ENCODE measurements around the gene RAB5A. TPM values are rescaled to one million over a fixed set of nuclear protein-coding genes. Genes with fewer than 3 reads are reported as not detected.

The RAB5A gene
- total and polyA plus RNA-seq, 2 experiments from 2014 or later = 55.7 to 56.1 TPM

GRCh38 chr3:19938295-19938627, 8.6 kb upstream of the RAB5A start:
- no peaks in the 10 kb centered on the region for H3K27me3 ChIP-seq
- H3K36me3 ChIP-seq = no peaks in the 10 kb centered on the region
- no peaks in the 10 kb centered on the region for H3K4me1 ChIP-seq (ENCODE audit: low read depth)
- DNase-seq (ENCODE audit: low read depth in 1 of 2, low spot score in 1 of 2) = no peak
- no peaks in the 10 kb centered on the region for H3K9me3 ChIP-seq (ENCODE audit: low read depth)
- no peak overlapping the region for H3K4me3 ChIP-seq
- H3K27ac ChIP-seq = no peak overlapping the region
- TF ChIP-seq, protein P1, sequence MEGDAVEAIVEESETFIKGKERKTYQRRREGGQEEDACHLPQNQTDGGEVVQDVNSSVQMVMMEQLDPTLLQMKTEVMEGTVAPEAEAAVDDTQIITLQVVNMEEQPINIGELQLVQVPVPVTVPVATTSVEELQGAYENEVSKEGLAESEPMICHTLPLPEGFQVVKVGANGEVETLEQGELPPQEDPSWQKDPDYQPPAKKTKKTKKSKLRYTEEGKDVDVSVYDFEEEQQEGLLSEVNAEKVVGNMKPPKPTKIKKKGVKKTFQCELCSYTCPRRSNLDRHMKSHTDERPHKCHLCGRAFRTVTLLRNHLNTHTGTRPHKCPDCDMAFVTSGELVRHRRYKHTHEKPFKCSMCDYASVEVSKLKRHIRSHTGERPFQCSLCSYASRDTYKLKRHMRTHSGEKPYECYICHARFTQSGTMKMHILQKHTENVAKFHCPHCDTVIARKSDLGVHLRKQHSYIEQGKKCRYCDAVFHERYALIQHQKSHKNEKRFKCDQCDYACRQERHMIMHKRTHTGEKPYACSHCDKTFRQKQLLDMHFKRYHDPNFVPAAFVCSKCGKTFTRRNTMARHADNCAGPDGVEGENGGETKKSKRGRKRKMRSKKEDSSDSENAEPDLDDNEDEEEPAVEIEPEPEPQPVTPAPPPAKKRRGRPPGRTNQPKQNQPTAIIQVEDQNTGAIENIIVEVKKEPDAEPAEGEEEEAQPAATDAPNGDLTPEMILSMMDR (IDR thresholded peaks at IDR 0.05; ENCODE audit: low read depth, low read length) = no peak

DNA sequence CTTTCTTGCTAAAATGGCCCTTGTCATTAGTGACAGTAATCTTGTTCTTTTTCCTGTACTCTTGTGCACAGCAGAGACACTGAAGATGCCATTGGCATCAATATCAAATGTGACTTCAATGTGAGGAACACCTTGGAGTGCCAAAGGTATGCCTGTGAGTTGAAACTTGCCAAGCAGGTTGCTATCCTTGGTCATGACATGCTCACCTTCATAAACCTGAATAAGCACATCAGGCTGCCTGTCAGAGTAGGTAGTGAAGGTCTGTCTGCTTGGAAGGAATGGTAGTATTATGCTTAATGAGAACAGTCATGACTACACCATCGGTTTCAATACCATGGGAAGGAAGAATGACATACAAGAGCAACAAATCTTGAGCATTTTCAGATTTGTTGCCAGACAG, 6.3 kb upstream of the RAB5A start:
- H3K9me3 ChIP-seq (ENCODE audit: low read depth) = no peaks in the 10 kb centered on the region
- DNase-seq (ENCODE audit: low read depth in 1 of 2, low spot score in 1 of 2) = no peak
- H3K4me1 ChIP-seq (ENCODE audit: low read depth) = no peaks in the 10 kb centered on the region
- no peaks in the 10 kb centered on the region for H3K27me3 ChIP-seq
- H3K36me3 ChIP-seq = no peaks in the 10 kb centered on the region
- H3K4me3 ChIP-seq = no peak overlapping the region
- TF ChIP-seq, protein P1 (IDR thresholded peaks at IDR 0.05; ENCODE audit: low read depth, low read length) = no peak
- no peak overlapping the region for H3K27ac ChIP-seq

DNA sequence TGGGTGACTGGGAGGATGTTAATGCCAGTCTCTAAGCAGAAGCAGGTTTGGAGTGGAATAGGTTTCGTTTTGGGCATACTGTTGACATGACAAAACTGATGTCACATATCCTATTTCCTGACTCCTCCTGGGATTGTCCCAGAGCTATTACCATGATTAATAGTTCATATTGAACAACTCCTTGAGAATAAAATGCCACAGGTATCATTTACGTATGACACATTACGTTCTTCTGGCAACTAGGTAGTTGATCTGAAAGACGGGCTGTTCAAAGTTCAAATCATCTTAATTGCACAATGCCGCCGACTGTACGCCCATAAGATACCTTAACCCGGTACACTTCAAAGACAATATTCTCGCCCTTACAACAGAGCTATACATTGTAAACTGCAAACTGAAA, 1.4 kb upstream of the RAB5A start:
- Histone ChIP-seq H3K27me3 (no peaks in the 10 kb centered on the region), H3K27ac (no peak overlapping the region), H3K36me3 (no peaks in the 10 kb centered on the region), H3K9me3 (ENCODE audit: low read depth) (no peaks in the 10 kb centered on the region), H3K4me3 (no peak overlapping the region), H3K4me1 (ENCODE audit: low read depth) (peaks cover 12% of the 10 kb centered on the region)
- TF ChIP-seq, protein P1 (IDR thresholded peaks at IDR 0.05; ENCODE audit: low read depth, low read length) = no peak
- DNase-seq (ENCODE audit: low read depth in 1 of 2, low spot score in 1 of 2) = no peak

- Histone ChIP-seq H3K4me3 (peak overlapping the region; percentile 91), H3K27me3 (no peaks in the 10 kb centered on the region), H3K9me3 (ENCODE audit: low read depth) (no peaks in the 10 kb centered on the region), H3K4me1 (ENCODE audit: low read depth) (peaks cover 12% of the 10 kb centered on the region), H3K36me3 (no peaks in the 10 kb centered on the region), H3K27ac (peak overlapping the region; percentile 94)
- TF ChIP-seq, protein P1 (IDR thresholded peaks at IDR 0.05; ENCODE audit: low read depth, low read length) = no peak
- DNase-seq (ENCODE audit: low read depth in 1 of 2, low spot score in 1 of 2) = peak in 1 of 2 donors; percentile 5
Observed at GRCh38 chr3:19945969-19946831, 697 bp upstream of the RAB5A start.

DNA sequence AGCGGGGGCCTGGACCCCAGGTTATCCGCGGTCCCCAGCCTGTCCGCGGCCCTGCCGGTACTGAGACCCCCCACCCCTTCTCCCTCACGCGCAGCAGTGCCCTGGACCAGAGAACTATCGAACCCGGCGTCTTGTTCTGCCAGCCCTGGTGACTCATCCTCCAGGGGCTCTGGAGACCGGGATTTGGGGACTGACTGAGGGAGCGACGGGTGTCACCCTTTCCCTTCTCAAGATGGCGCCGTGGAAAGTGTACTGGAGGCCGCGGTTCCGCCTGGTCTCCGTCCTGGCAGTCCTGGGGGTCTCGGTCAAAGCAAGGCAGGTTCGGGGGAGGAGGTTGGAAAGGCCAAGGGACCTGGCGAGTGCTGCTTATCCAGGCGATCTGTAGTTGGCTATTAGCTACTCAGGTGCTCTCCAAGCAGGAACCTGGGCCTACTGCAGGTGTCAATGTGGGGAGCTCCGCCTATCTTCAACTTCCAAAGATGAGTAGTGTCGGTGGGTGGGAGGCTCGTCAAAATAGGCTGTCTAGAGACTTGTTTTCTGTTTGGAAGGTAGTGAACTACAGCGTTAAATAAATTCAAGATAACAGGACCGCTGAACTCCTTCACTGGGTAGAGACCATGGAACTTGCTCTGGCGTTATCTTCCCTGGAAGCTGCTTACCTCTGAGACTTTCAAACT, 790 bp downstream of the RAB5A start:
- Histone ChIP-seq H3K36me3 (peaks cover 3% of the 10 kb centered on the region), H3K27ac (peak overlapping the region; percentile 94), H3K4me3 (peak overlapping the region; percentile 91), H3K4me1 (ENCODE audit: low read depth) (peaks cover 12% of the 10 kb centered on the region), H3K27me3 (no peaks in the 10 kb centered on the region), H3K9me3 (ENCODE audit: low read depth) (no peaks in the 10 kb centered on the region)
- DNase-seq (ENCODE audit: low read depth in 1 of 2, low spot score in 1 of 2) = peak; percentile 27 to 56
- TF ChIP-seq, protein P1 (IDR thresholded peaks at IDR 0.05; ENCODE audit: low read depth, low read length) = no peak

All from cardiac muscle cell (in vitro differentiated cells and primary cell).